Left lung (tissue), 10 donors: ENCODE results near the gene ELF5. TPM values are rescaled to one million over a fixed set of nuclear protein-coding genes. Genes with fewer than 3 reads are reported as not detected.
A peak's percentile ranks its signal among the peaks of the same experiment; 100 is the strongest.

ENCODE experiments used
- ATAC-seq: fragments of 200-7000 bp; cut with Tn5 transposase; one replicate; pipeline ENCODE4 v1.9.1; 2020; ENCODE audit warnings: moderate library complexity
- DNase-seq, 4 donors: peaks; one replicate each; pipeline ENCODE4 v3.0.0-alpha.2; 2013 to 2020
- H3K27ac ChIP-seq, 2 donors: fragments of 200-600 bp; sonication (generic) in 1 of 2; one replicate each; pipeline versions ENCODE4 v1.5.0 to v1.8.0; 2020 to 2021
- H3K27me3 ChIP-seq, 2 donors: fragments of 200-600 bp; sonication (generic) in 1 of 2; one replicate each; pipeline versions ENCODE4 v1.5.0 to v1.8.0; 2020 to 2021
- H3K36me3 ChIP-seq, 2 donors: fragments of 200-600 bp; sonication (generic) in 1 of 2; one replicate each; pipeline versions ENCODE4 v1.5.0 to v1.8.0; 2020 to 2021
- H3K4me1 ChIP-seq, 2 donors: fragments of 200-600 bp; one replicate each; pipeline ENCODE4 v1.8.0; 2021
- H3K4me3 ChIP-seq, 2 donors: fragments of 200-600 bp; sonication (generic) in 1 of 2; one replicate each; pipeline versions ENCODE4 v1.5.0 to v1.8.0; 2020 to 2021; ENCODE audit warnings: mild to moderate bottlenecking in 1 of 2
- H3K9me3 ChIP-seq, 2 donors: fragments of 200-600 bp; sonication (generic) in 1 of 2; one replicate each; pipeline versions ENCODE4 v1.5.0 to v1.8.0; 2020 to 2021
- intact Hi-C, 2 donors: fragments of 100-400 bp; cut with DNase I; formaldehyde crosslinking; loops; one replicate each; pipeline versions ENCODE4 v1.11.2 to v1.14.2; 2022
- polyA plus RNA-seq, 6 donors: library from polyadenylated mRNA; unstranded; fragments of 120-200 nt; gene quantifications; one replicate each; pipeline ENCODE4 v1.2.1, GENCODE V29; 2013; ENCODE audit not compliant: insufficient read length in 6 of 6
- total RNA-seq, 2 donors: library from RNA; stranded (reverse); fragmentation: NEBNext Ultra II Directional; extraction: Animal tissue kit (Norgen Biotek cat#: 25700); gene quantifications; one replicate each; pipeline ENCODE4 v1.2.1, GENCODE V29; 2021
- TF ChIP-seq, protein P1 (sequence below), 2 donors: fragments of 200-600 bp; sonication (generic) in 1 of 2; IDR thresholded peaks; one replicate each; pipeline versions ENCODE4 v1.5.0 to v1.8.0; 2021; ENCODE audit warnings: antibody characterized with exemption in 2 of 2
- donor health status: DM: no; HTN: yes; CAD: no.
- donor health status: DM: no; HTN: no; CAD: no.

ELF5 gene
- total and polyA plus RNA-seq, 8 donors, result 5.1 to 41.7 (median 28.4) TPM

DNA sequence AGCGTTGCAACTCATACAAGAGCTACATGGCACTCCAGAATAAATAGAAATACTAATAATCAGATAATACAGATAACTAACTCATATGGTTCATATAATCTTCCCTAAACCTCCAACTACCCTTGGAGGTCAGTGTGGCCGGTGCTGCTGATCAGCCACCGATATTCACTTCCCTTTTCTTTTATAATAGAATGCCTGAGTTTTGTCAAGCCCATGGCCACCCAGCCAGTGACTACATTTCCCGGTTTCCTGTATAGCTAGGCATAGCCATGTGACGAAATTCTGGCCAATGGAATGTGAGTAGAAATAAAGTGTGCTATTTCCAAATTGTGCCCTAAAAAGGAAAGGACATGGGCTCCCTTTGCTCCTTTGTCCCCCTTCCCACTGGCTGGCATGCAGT is 80.8 kb downstream of the ELF5 start:
- Histone ChIP-seq H3K4me3 (no peak overlapping the region), H3K36me3 (no peaks in the 10 kb centered on the region), H3K27ac (peak overlapping the region in 1 of 2 donors; percentile 66), H3K27me3 (no peaks in the 10 kb centered on the region), H3K9me3 (no peaks in the 10 kb centered on the region), H3K4me1 (peaks cover 3 to 30% of the 10 kb centered on the region in 2 donors)
- TF ChIP-seq, protein P1, sequence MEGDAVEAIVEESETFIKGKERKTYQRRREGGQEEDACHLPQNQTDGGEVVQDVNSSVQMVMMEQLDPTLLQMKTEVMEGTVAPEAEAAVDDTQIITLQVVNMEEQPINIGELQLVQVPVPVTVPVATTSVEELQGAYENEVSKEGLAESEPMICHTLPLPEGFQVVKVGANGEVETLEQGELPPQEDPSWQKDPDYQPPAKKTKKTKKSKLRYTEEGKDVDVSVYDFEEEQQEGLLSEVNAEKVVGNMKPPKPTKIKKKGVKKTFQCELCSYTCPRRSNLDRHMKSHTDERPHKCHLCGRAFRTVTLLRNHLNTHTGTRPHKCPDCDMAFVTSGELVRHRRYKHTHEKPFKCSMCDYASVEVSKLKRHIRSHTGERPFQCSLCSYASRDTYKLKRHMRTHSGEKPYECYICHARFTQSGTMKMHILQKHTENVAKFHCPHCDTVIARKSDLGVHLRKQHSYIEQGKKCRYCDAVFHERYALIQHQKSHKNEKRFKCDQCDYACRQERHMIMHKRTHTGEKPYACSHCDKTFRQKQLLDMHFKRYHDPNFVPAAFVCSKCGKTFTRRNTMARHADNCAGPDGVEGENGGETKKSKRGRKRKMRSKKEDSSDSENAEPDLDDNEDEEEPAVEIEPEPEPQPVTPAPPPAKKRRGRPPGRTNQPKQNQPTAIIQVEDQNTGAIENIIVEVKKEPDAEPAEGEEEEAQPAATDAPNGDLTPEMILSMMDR (IDR thresholded peaks at IDR 0.05), result no peak
- DNase-seq (no peak), ATAC-seq (no peak)
- intact Hi-C loops, result no loop called here

DNA sequence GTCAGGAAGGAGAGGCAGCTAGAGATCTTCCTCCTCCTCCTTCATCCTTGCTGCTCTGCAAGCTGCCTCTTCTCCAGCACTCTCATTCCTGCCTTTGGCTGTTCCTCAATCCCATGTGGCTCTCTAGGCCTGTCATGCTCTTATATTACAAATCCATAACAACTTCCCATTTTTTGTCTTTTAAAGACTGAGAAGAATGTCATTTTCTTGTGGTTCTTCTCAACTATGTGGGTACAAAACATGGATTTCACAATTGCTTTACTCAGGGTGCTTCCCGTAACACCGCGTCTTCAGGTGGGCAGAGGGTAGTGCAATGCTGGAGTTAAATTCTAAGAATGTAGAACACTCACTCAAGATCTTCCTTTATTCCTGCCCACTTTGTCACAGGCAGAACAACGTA is 81.6 kb downstream of the ELF5 start:
- no peaks in the 10 kb centered on the region for H3K36me3 ChIP-seq
- H3K4me3 ChIP-seq, result no peak overlapping the region
- ATAC-seq (no peak), DNase-seq (no peak)
- peaks cover 7 to 30% of the 10 kb centered on the region in 2 donors for H3K4me1 ChIP-seq
- H3K27me3 ChIP-seq, result no peaks in the 10 kb centered on the region
- no peaks in the 10 kb centered on the region for H3K9me3 ChIP-seq
- TF ChIP-seq, protein P1 (IDR thresholded peaks at IDR 0.05), result no peak
- intact Hi-C loops, result no loop called here
- H3K27ac ChIP-seq, result peak overlapping the region in 1 of 2 donors; percentile 66

Other genes with a start within 250 kb of the ELF5 start
- 1 to 10 TPM; 2.4 to 6.9 TPM for gene ABTB2, start 155.8 kb downstream of the ELF5 start, total RNA-seq
- gene ABTB2, start 155.8 kb downstream of the ELF5 start, polyA plus RNA-seq, result 1 to 10 TPM; 3.7 to 5.5 (median 4.8) TPM
- 100 to 1,000 TPM; 146 to 214 TPM for gene CAT, start 74.9 kb downstream of the ELF5 start, total RNA-seq
- 100 to 1,000 TPM; 183 to 247 (median 218) TPM for gene CAT, start 74.9 kb downstream of the ELF5 start, polyA plus RNA-seq
- 10 to 100 TPM; 41.1 to 53.1 TPM for gene EHF, start 107.3 kb upstream of the ELF5 start, total RNA-seq
- 10 to 100 TPM in 5 of 6 donors, 1 to 10 TPM in 1; 9.9 to 16.0 (median 12.3) TPM for gene EHF, start 107.3 kb upstream of the ELF5 start, polyA plus RNA-seq